Thymus (tissue), 11 donors: Measurements from ENCODE around the gene TBC1D24. TPM values are rescaled to one million over a fixed set of nuclear protein-coding genes. Genes with fewer than 3 reads are reported as not detected.
A peak's percentile ranks its signal among the peaks of the same experiment; 100 is the strongest.

Source experiments
- DNase-seq, 9 donors: peaks; one replicate each; pipeline ENCODE4 v3.0.0-alpha.2; 2013; ENCODE audit warnings: low spot score in 9 of 9, low read depth in 6 of 9, missing footprints in 1 of 9
- H3K27ac ChIP-seq, 2 donors: one replicate each; pipeline ENCODE4 v1.5.1; 2013; ENCODE audit warnings: control low read depth in 1 of 2, low read depth in 1 of 2, low read length in 1 of 2, mild to moderate bottlenecking in 1 of 2, moderate library complexity in 1 of 2
- H3K27me3 ChIP-seq, 2 donors: one replicate each; pipeline ENCODE4 v1.5.1; 2013; ENCODE audit warnings: low read length in 1 of 2; ENCODE audit not compliant: control insufficient read depth in 2 of 2, insufficient read depth in 1 of 2
- H3K36me3 ChIP-seq, 2 donors: one replicate each; pipeline ENCODE4 v1.5.1; 2013; ENCODE audit warnings: low read length in 1 of 2, mild to moderate bottlenecking in 1 of 2, moderate library complexity in 1 of 2; ENCODE audit not compliant: control insufficient read depth in 2 of 2, insufficient read depth in 2 of 2
- H3K4me1 ChIP-seq, 2 donors: one replicate each; pipeline ENCODE4 v1.5.1; 2013; ENCODE audit warnings: low read length in 2 of 2; ENCODE audit not compliant: control insufficient read depth in 2 of 2, insufficient read depth in 2 of 2
- H3K4me3 ChIP-seq, 2 donors: one replicate each; pipeline ENCODE4 v1.5.1; 2013; ENCODE audit warnings: low read length in 2 of 2, control low read depth in 1 of 2, mild to moderate bottlenecking in 1 of 2
- H3K9me3 ChIP-seq, 2 donors: one replicate each; pipeline ENCODE4 v1.5.1; 2013; ENCODE audit warnings: low read length in 1 of 2, mild to moderate bottlenecking in 1 of 2; ENCODE audit not compliant: control insufficient read depth in 2 of 2, insufficient read depth in 1 of 2
- WGBS: extraction: QIAGEN DNeasy Blood & Tissue Kit; methylation state at CpG from one replicate; pipeline ENCODE4 v1.1.7; 2013; 5-methylcytosine and 5-hydroxymethylcytosine counted together
- polyA plus RNA-seq: library from polyadenylated mRNA; stranded (reverse); fragments of 200-250 nt; gene quantifications from one replicate; pipeline ENCODE4 v1.2.3, GENCODE V29; 2013
- total RNA-seq: library from RNA; stranded (reverse); fragments of 120-200 nt; gene quantifications from one replicate; pipeline ENCODE4 v1.2.4, GENCODE V29; 2013
- donor health status: healthy.

TBC1D24 gene
- total and polyA plus RNA-seq, 2 donors = 3.5 to 3.7 TPM

GRCh38 chr16:2499890-2500429 lies 25.0 kb downstream of the TBC1D24 start:
- peaks cover 3 to 13% of the 10 kb centered on the region in 2 donors for H3K36me3 ChIP-seq
- WGBS = 97% methylated on average over 29 of the region's 29 CpGs
- no peak for DNase-seq
- H3K27me3 ChIP-seq = no peaks in the 10 kb centered on the region
- no peak overlapping the region for H3K4me3 ChIP-seq
- no peak overlapping the region for H3K27ac ChIP-seq
- peaks cover 0 to 21% of the 10 kb centered on the region in 2 donors for H3K4me1 ChIP-seq
- no peaks in the 10 kb centered on the region for H3K9me3 ChIP-seq

DNA sequence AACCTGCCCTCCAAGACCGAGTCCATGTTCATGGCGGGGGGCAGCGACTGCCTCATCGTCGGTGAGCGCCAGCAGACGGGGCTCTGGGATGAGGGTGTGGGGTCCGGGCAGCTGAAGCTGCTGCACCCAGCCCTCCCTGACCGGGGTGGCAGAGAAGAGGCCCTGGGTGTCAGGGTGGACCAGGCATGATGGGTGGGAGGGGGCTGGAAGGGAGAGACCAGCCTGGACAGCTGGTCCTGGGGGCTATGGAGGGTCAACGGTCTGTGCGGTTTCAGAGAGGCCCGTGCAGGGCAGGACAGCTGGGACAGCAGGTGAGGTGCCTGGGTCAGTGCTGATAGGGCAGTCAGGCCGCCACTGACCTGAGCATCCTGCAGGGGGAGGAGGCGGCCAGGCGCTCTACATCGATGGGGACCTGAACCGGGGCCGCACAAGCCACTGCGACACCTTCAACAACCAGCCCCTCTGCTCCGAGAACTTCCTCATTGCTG lies 25.5 kb downstream of the TBC1D24 start:
- Histone ChIP-seq H3K4me3 (no peak overlapping the region), H3K36me3 (peaks cover 3 to 13% of the 10 kb centered on the region in 2 donors), H3K9me3 (no peaks in the 10 kb centered on the region), H3K4me1 (peaks cover 0 to 21% of the 10 kb centered on the region in 2 donors), H3K27ac (no peak overlapping the region), H3K27me3 (no peaks in the 10 kb centered on the region)
- 96% methylated on average over 20 of the region's 20 CpGs for WGBS
- no peak for DNase-seq

GRCh38 chr16:2500918-2501750 lies 26.2 kb downstream of the TBC1D24 start:
- H3K36me3 ChIP-seq = peaks cover 3 to 13% of the 10 kb centered on the region in 2 donors
- 44% methylated on average over 23 of the region's 23 CpGs for WGBS
- H3K4me1 ChIP-seq = peaks cover 0 to 21% of the 10 kb centered on the region in 2 donors
- DNase-seq = peak; percentile 58 to 91 (median 76)
- H3K4me3 ChIP-seq = peak overlapping the region; percentile 22 to 32
- H3K27ac ChIP-seq = no peak overlapping the region
- no peaks in the 10 kb centered on the region for H3K9me3 ChIP-seq
- H3K27me3 ChIP-seq = no peaks in the 10 kb centered on the region

DNA sequence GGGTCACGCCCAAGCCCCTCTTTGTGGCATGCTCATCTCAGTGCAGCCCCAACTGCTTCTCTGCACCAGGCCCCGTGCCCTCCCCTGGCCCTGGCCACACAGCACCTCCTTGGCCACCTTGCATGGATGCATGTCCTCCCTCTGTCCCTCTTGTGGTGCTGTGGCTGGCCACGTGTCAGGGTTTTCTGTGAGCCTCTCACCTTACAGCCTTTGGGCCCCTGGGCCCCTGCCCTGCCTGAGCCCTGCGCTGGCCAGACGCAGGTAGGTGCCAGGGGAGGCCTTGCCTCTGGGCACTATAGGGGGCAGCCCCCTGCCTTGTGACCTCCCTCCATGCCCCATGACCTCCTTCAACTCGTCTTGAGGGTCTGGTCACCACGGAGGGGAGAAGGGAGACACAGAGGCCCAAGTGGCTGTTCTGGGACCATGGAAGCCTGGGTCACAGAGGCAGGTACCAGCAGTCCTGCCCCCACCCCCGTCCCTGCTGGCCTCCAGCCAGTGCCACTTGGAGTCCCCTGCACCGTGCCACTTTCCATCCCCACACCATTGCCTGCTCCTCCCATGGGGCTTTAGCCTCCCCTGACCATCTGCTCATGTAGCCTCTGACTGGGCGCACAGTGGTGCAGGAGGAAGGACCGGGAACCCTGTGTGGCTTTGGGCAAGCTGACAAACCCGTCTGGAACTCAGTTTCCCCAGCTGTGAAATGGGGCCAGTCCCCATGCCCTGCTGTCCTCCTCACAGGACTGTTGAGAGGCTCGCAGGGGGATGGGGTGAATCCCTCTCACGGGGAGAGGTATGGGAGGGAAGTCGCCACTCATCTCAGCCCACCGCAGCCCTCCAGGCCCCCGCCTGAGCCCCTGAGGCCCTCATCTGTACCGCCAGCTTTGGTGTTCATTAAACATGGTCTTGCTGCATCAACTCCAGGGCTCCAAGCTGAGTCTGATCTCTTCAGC lies 27.3 kb downstream of the TBC1D24 start:
- Histone ChIP-seq H3K27ac (no peak overlapping the region), H3K4me3 (no peak overlapping the region), H3K36me3 (peaks cover 0 to 7% of the 10 kb centered on the region in 2 donors), H3K4me1 (peaks cover 0 to 29% of the 10 kb centered on the region in 2 donors), H3K9me3 (no peaks in the 10 kb centered on the region), H3K27me3 (no peaks in the 10 kb centered on the region)
- WGBS = 95% methylated on average over 18 of the region's 18 CpGs
- no peak for DNase-seq

DNA sequence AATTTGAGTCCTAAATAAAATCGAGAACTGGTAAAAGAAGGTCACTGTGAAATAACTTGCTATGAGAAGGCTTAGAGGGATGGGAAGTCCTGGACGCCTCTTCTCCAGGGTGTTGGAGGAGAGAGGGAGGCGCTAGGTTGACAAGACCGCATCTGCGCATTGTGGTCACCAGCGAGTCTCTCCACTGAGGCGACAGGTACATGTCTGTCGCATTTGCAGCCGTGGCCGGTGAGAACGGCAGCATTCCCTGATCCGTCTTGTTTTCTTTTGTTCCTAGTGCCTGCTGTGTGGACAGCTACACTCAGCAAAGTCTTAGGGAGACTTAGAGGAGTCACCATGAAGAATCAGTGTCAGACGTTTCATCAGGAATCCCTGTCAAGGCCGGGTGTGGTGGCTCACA lies 30.8 kb downstream of the TBC1D24 start:
- 96% methylated on average over 14 of the region's 14 CpGs for WGBS
- no peak overlapping the region for H3K4me3 ChIP-seq
- peaks cover 3 to 60% of the 10 kb centered on the region in 2 donors for H3K4me1 ChIP-seq
- no peaks in the 10 kb centered on the region for H3K27me3 ChIP-seq
- no peaks in the 10 kb centered on the region for H3K36me3 ChIP-seq
- DNase-seq = no peak
- peaks cover 0 to 8% of the 10 kb centered on the region in 2 donors for H3K9me3 ChIP-seq
- no peak overlapping the region for H3K27ac ChIP-seq

GRCh38 chr16:2507052-2507659 lies 32.2 kb downstream of the TBC1D24 start:
- no peaks in the 10 kb centered on the region for H3K36me3 ChIP-seq
- H3K4me3 ChIP-seq = no peak overlapping the region
- WGBS = 30% methylated on average over 14 of the region's 14 CpGs
- peaks cover 3 to 59% of the 10 kb centered on the region in 2 donors for H3K4me1 ChIP-seq
- peak overlapping the region; percentile 73 to 74 for H3K27ac ChIP-seq
- no peaks in the 10 kb centered on the region for H3K27me3 ChIP-seq
- peaks cover 0 to 8% of the 10 kb centered on the region in 2 donors for H3K9me3 ChIP-seq
- peak in 1 of 9 donors; percentile 52 for DNase-seq

DNA sequence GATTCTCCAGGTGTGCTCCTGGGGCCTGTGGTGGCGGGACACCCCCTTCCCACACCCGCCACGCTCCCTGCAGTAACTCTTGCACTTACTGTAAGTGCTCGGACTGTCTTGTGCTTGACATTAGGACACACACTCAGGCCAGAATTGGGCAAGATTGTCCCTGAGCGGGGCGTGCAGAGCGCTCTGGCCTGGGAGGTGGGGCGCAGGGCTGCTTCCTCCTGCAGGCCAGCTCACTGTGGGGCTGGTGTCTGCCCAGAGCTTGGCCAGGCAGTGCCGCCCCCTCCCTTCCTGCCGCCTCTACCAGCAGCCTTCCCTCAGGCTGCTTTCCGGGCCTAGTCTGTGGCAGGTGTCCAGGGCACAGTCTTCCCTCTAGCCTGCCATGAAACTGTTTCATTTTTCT lies 32.7 kb downstream of the TBC1D24 start:
- H3K27ac ChIP-seq = peak overlapping the region; percentile 73 to 74
- WGBS = 77% methylated on average over 11 of the region's 11 CpGs
- DNase-seq = no peak
- no peaks in the 10 kb centered on the region for H3K36me3 ChIP-seq
- H3K4me3 ChIP-seq = no peak overlapping the region
- peaks cover 0 to 8% of the 10 kb centered on the region in 2 donors for H3K9me3 ChIP-seq
- no peaks in the 10 kb centered on the region for H3K27me3 ChIP-seq
- peaks cover 6 to 59% of the 10 kb centered on the region in 2 donors for H3K4me1 ChIP-seq

DNA sequence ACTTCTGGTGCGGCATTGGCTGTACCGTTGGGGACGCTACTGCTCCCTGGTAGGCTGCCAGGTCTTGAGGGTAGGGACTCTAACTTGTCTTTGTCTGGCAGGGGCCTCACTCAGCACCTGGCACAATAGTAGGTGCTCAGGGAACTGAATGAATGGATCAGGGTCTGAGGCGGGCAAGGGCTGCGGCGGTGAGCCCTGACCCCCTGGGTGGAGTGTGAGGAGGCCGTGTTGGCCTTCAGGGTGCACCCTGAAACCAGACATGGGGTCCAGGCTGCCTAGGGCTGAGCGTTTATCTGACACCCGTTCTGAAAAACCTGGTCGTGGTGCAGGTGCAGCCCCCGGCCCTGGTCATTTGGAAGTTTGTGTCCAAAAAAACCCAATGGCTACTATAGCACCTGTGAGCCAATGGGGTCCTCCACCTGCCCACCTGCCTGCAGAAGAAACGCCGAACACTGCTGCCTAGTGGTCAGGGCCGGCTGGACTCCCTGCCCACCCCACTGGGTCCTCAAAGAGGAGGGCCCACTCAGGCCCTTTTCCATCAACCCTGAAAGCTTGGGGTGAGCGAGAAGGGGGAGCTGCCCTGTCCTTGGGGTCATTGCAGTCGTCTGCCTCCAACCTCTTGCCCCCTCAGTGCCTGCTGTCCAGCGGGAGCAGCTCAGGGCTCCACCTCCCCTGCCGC lies 33.9 kb downstream of the TBC1D24 start:
- no peak for DNase-seq
- H3K36me3 ChIP-seq = no peaks in the 10 kb centered on the region
- H3K27me3 ChIP-seq = no peaks in the 10 kb centered on the region
- 95% methylated on average over 18 of the region's 18 CpGs for WGBS
- H3K27ac ChIP-seq = no peak overlapping the region
- H3K4me1 ChIP-seq = peaks cover 9 to 64% of the 10 kb centered on the region in 2 donors
- peaks cover 0 to 11% of the 10 kb centered on the region in 2 donors for H3K9me3 ChIP-seq
- H3K4me3 ChIP-seq = no peak overlapping the region
